ENCODE data around the gene SLC5A5.
A peak's percentile ranks its signal among the peaks of the same experiment; 100 is the strongest.

Gene SLC5A5

DNA sequence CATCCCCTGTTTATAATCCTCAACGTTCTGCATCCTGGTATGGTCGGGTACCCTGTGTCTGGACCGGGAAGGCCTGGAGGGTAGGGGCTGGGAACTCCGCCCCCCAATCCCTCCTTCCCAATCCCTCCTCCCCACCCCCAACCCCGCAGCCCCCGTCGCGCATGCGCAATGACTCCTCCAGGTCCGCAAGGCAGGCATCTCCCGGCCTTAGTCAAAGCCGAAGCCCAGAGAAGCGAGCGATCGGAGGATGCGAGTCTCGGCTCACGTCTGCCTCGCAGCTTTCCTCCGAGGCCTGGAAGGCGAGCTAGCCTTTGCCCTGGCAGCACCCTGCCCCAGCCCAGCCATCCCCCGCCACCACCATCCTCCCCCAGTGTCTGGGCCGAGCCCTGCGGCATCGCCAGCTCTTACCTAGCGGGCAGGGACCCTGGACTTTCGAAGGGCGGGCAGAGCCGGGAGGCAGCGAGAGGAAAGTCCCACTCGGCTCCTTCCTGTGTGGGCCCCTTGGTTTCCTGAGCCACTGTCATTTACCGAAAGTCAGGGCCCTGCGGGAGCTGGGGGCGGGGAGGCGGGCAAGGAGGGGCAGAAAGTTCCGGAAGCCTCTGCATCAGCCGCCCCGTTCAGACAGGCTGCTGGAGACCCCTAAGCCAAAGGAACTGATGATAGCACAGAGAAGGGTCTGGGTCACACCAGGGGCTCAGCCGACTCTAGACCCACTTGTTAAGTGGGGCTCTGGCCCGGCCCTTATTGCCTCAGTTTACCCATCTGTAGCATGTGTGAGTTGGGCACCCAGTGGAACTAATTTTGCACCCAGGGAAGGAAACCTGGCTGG is 24.0 kb upstream of the SLC5A5 start, which contains the start of gene JAK3:
TSS of gene JAK3 (minus strand) at position 445 of the 829 bp plus-strand sequence. CDS start 3,565 bp downstream, outside the sequence.
- DNase-seq: peak; percentile 92

DNA sequence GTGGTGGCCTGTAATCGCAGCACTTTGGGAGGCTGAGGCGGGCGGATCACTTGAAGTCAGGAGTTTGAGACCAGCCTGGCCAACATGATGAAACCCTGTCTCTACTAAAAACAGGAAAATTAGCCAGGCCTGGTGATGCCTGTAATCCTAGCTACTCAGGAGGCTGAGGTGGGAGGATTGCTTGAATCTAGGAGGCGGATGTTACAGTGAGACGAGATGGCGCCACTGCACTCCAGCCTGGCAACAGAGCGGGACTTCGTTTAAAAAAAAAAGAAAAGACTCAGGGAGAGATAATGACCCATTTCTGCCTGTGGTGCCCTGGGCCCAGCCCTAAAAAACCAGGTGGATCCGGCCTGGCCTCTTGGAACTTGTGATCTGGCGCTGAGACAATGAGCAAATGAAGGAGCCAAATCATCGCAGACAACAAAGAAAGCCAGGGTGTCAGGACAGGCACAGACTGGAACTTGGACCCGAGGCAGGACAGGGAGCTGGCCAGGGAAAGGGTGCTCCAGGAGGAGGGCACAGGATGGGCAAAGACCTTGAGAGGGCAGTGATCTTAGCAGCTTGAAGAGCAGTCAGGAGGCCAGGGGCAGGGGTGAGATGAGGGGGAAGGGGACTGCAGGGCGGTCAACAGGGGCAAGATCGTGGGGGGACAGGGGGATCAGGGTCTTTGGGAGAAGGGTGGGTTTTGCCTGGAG is 23.0 kb upstream of the SLC5A5 start:
- no peak for DNase-seq

DNA sequence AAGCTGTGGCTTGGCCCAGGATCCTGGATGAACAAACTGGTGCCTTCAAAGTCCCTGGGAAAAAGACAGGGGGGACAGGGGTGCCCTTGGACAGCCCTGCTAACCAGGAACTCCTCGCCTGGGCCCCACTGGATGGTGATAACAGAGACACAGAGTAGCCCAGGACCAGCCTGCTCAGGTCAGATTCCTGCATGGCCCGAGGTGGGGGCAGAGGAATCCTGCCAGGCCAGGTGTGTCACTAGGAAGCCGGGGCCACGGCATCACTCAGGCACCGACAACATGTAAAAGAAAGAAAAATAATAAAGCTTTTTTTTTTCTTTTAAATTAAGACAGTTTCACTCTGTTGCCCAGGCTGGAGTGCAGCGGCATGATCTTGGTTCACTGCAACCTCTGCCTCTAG is 17.7 kb upstream of the SLC5A5 start:
- no peak for DNase-seq

DNA sequence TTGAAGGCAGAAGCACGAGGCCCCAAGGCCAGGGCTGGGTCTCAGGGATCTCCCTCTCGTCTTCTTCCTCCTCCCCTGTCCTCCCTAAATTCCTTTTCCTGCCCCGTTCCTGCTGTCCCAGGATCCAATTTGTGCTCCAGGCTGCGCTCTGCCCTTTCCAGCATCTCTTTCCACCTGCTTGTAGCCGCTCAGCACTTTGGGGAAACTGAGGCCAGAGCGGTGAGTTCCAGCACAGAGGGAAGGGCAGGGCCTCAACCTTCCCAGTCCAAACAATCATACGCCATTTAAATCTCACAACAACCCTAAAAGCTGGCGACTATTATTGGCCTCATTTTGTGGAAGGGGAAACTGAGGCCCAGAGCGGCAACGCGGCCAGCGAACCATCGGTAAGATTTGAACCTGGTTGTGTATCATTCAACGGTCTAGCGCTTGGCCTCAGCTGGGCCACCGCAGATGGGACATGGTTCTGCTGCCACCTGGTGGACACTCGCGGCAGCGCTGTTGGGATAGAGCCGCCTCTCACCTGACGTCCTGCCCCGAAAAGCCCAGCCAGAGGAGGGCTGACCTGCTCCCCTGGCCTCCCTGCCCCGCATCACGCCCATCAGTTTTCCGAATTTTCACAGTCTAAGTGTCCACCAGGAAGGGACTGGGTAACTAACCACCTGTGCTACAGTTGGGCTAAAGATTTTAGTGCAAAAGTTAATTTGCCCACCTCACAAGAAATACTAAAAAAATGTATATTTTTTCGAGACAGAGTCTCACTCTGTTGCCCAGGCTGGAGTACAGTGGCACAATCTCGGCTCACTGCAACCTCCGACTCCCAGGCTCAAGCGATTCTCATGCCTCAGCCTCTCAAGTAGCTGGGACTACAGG is 16.2 kb upstream of the SLC5A5 start:
- peak; percentile 84 for DNase-seq

DNA sequence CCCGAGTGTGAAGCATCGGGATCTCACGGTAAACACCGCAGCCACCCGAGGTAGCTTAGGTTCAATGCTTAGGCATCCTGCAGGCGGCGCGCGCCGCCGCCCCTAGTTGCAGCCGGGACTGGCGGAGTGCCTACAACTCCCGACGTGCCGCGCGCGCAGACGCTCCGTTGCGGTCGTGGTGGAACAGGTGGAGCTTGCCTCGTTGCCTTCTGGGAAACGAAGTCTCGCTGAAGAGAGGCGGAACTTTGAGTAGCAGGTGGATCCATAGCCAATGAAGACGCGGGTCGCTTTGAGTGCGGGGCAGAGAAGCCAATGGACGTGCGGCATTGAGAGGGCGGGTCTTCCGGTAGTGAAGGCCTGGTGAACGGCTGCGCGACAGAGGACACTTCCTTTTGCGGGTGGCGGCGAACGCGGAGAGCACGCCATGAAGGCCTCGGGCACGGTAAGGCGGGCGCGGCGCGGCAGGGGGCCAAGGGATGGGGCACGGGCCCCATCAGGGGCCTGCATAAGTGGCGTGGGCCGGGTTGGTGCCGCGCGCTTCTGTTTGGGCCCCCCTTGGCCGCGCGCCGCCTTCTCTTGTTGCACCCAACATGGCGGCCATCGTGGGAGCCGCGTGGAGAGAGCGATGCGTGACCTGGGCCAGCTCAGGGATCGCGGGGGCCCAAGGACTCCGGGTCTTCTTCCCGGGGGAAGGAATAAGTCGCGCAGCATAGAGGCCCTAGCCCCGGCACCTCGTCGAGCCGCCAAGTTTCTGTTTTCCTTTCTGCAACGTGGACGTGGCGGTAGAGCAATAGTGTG is 12.0 kb upstream of the SLC5A5 start, which contains the start of gene RPL18A:
TSS of gene RPL18A (plus strand) at position 378 of the 798 bp plus-strand sequence. CDS start at position 425, 47 bp downstream.
- DNase-seq: peak; percentile 99

DNA sequence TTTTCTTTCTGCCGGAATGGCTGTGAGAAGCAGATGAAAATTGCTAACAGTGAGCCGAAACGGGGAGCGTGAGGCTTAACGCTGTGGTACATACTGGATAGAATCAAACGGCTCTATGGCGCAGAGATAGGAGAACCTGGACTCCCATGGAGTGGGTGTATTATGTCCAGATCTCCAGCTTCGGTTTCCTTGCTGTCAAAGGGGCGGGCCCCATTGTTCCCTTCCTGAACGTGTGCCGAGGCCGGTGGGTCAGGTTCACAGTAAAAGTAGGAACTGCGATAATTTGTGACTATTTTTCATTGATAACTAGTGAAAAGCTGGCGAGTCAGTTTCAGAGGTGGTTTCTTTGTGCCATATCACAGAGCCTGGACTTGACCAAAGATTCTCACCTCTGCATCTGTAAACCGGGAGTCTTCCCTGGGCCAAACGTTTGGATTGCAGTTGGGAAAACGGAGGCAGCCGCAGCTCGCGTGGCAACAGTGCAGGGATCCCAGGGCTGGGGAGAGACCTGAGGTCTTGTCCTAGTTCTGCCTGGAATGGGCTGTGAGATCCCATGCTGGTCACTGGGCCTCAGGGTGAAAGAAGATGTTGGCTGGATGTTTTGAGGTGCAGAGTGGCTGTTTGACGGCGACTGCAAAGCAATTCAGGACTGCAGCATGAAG is 11.3 kb upstream of the SLC5A5 start:
- no peak for DNase-seq

GRCh38 chr19:17860993-17861360 is 10.8 kb upstream of the SLC5A5 start:
- no peak for DNase-seq

DNA sequence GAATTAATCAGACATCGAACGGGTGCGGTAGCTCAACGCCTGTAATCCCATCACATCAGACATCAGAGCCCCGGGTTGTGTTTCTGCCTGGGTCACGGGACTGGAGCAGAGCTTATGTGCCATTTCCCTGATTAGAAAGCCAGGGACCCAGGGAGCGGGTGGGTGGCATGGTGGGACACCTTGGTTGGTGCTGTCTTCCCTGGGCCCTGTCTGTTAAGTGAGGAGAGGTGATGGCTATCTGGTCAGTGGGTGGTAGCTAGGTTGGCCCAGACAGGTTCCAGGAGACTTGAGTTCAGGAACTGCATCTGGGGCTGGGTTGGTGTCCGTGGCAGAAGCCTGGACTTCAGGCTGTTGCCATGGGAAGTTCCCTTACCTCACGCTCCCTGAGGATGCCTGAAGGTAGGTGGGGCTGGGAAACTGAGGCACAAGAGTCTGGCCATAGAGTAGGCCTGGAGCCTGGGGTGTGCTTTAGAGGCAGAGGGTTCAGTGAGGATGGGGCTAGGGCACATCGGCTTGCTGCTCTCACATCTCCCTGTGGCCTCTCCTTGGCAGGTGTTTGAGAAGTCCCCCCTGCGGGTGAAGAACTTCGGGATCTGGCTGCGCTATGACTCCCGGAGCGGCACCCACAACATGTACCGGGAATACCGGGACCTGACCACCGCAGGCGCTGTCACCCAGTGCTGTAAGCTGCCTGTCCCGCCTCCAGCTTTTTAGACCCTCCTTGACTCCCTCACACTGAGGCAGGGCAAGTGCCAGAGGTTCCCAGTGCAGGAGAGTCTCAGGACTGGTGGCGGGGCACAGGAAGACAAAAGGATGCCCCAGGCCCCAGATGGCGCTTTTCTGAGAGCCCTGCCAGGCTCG is 10.0 kb upstream of the SLC5A5 start:
- DNase-seq: no peak

GRCh38 chr19:17862711-17863519 is 8.8 kb upstream of the SLC5A5 start:
- DNase-seq: no peak

- no peak for DNase-seq
Observed at GRCh38 chr19:17863520-17864182, 8.1 kb upstream of the SLC5A5 start.

GRCh38 chr19:17865364-17866311 is 6.1 kb upstream of the SLC5A5 start:
- DNase-seq: no peak

DNA sequence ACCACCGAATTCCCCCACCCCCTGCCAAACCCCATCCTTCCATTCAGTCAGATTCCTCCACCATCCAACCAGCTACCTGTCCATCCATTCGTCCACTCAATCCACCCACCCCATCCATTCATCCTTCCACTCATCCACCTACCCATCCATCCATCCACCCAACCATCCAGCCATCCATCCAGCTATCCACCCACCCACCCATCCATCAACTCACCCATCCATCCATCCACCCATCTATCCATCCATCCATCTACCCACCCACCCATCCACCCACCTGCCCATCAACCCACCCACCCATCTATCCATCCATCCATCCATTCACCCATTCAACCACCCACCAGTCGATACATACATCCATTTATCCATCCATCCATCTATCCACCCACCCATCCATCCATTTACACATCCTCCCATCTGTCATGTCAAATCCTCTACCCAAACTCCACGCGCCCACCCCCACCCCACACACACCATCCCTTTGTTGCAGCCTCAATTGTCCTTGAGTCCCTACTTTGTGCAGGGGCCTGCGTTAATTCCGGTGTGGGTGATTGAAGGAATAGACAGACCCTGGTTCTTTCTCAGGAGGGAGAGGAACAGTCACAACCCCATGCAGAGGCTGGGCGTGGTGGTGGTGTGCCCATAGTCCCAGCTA is 5.3 kb upstream of the SLC5A5 start:
- DNase-seq: no peak

DNA sequence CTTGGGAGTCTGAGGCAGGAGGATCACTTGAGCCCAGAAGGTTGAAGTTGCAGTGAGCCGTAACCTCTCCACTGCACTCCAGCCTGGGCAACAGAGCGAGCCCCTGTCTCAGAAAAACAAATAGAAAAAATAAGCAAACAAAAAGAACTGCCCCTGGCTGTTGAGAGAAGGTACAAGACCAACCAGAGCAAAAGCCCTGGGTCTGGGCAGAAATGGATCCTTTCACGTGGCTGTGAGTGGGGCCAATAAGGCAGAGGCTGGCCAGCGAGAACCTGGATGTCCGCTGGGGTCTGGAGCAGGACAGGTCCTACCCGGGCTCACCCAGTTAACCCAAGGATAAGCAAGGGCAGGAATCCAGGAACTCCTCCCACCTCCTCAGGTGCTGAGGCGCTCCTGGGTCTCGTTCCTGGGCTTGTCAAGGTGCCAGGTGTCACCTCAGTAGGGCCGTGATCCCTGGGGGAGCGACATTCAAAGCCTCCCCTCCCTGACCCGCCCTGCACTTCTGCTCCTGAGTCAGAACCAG is 4.7 kb upstream of the SLC5A5 start:
- no peak for DNase-seq

GRCh38 chr19:17868669-17869068 is 3.1 kb upstream of the SLC5A5 start:
- DNase-seq: no peak

DNA sequence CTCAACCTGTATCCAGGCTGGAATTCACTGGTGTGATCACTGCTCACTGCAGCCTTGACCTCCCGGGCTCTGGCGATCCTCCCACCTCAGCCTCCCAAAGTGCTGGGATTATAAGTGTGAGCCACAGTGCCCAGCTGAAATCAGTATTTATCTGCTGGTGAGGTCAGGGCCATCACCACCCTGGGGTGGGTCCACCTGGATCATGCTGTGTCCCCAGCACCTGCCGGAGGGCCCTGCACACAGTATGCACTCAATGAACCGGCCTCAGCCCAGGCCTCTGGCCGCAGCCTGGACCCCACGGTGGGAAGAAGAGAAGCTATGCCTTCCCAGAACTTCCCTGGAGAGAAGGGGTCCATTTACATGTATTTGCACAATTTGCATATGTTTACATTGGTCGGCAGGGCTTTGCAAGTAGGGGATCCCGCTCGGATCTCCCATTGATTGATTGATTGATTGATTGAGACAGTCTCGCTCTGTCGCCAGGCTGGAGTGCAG is 2.6 kb upstream of the SLC5A5 start:
- DNase-seq: no peak

GRCh38 chr19:17871032-17871877 is 490 bp upstream of the SLC5A5 start:
- DNase-seq: no peak
